Esophagus squamous epithelium (tissue), 5 donors: ENCODE data around the gene PSORS1C1. TPM values are rescaled to one million over a fixed set of nuclear protein-coding genes. Genes with fewer than 3 reads are reported as not detected.

Source experiments
- DNase-seq: peaks from one replicate; lab custom pipeline; 2025; lab: John Stamatoyannopoulos, UW
- H3K27ac ChIP-seq, 4 donors: fragments of 200-600 bp; sonication (generic); one replicate each; pipeline ENCODE4 v1.5.1; 2016 to 2019; ENCODE audit warnings: mild to moderate bottlenecking in 1 of 4
- H3K27me3 ChIP-seq, 4 donors: fragments of 200-600 bp; sonication (generic); 1 replicate in 3 of 4; 2 replicates in 1 of 4; pipeline versions ENCODE4 v1.5.1 to v1.6.0; 2017 to 2021; ENCODE audit warnings: antibody characterized with exemption in 1 of 4
- H3K36me3 ChIP-seq, 3 donors: fragments of 200-600 bp; sonication (generic); one replicate each; pipeline ENCODE4 v1.5.1; 2016 to 2019
- H3K4me1 ChIP-seq, 3 donors: fragments of 200-600 bp; sonication (generic); one replicate each; pipeline ENCODE4 v1.5.1; 2017 to 2019
- H3K4me3 ChIP-seq, 4 donors: fragments of 200-600 bp; sonication (generic); 1 replicate in 3 of 4; 2 replicates in 1 of 4; pipeline ENCODE4 v1.5.1; 2016 to 2019; ENCODE audit warnings: mild to moderate bottlenecking in 2 of 4, moderate library complexity in 1 of 4
- H3K9me3 ChIP-seq, 3 donors: fragments of 200-600 bp; sonication (generic); one replicate each; pipeline ENCODE4 v1.5.1; 2016 to 2019
- CTCF ChIP-seq, 6 experiments: fragments of 450-650 bp in 4 of 6; fragments of 200-600 bp in 2 of 6; sonication (generic) in 2 of 6; IDR thresholded peaks; one replicate each; pipeline ENCODE4 v1.5.1; 2016 to 2019; ENCODE audit warnings: antibody characterized with exemption in 6 of 6, mild to moderate bottlenecking in 4 of 6, moderate library complexity in 4 of 6
- POLR2A ChIP-seq, 4 donors: fragments of 450-650 bp; IDR thresholded peaks; one replicate each; pipeline ENCODE4 v1.6.1; 2017; ENCODE audit warnings: antibody characterized with exemption in 4 of 4, mild to moderate bottlenecking in 4 of 4, moderate library complexity in 3 of 4
- WGBS, 2 donors: methylation state at CpG; one replicate each; pipeline ENCODE4 v1.1.5; 2018; 5-methylcytosine and 5-hydroxymethylcytosine counted together
- intact Hi-C: fragments of 100-400 bp; cut with DNase I; formaldehyde crosslinking; loops from one replicate; pipeline ENCODE4 v1.15.0; 2022
- total RNA-seq, 4 donors: library from RNA; depleted of rRNA; stranded (reverse); fragments of >200 nt; gene quantifications; one replicate each; pipeline ENCODE4 v1.1.0, GENCODE V29; 2016
- donor health status: DM: yes; HTN: yes; CAD: no.

Gene PSORS1C1
- total RNA-seq, 4 donors from 2014 or later, result 0.06 to 2.7 (median 1.2) TPM

- TF ChIP-seq POLR2A (IDR thresholded peaks at IDR 0.05), result no peak
- no peak for TF ChIP-seq CTCF (IDR thresholded peaks at IDR 0.05)
- WGBS, 2 donors, result 68 to 96% methylated on average over 3 of the region's 4 CpGs
- no peaks in the 10 kb centered on the region for H3K9me3 ChIP-seq
- H3K4me1 ChIP-seq, result peaks cover 0 to 12% (median 3%) of the 10 kb centered on the region in 3 donors
- no peak overlapping the region for H3K4me3 ChIP-seq
- H3K27me3 ChIP-seq, result peaks cover 0 to 24% (median 0%) of the 10 kb centered on the region in 4 donors
- no peaks in the 10 kb centered on the region for H3K36me3 ChIP-seq
- H3K27ac ChIP-seq, result no peak overlapping the region
- intact Hi-C loops, result no loop called here
- no peak for DNase-seq
These were observed 7.5 kb upstream of the PSORS1C1 start for GRCh38 chr6:31107052-31107451.

DNA sequence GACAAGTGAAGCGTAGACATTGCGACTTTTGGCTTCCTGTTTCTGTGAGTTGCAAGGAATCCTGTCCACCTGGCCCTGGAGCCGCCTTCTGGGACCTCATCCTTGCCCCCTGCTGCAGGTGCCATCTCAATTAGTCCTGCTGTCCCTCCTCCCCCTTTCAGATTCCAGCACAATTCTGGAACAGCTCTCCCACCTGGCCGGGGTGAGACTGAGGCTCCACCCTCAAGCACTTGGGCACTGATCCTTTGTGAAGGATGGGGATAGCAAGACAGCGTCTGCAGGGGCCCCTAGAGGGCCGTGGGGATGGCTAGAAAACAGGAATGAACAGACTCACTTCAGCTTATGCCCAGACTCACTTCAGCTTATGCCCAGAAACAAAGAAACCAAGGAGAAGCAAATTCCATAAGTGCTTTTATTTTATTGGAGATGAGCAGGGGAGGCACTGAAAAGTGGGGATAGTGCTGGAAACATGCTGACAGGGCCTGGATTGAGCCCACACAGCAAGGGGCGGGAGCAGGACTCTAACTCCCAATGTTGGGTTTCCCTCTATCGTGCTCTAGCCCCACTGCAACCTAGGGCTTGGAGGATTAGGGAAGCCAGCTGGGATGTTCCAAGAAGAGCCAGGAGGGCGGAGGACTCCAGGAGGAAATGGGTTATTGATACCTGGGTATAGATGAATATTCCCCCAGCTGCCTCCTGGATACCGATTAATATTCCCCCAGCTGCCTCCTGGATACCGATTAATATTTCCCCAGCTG is 3.6 kb upstream of the PSORS1C1 start:
- Histone ChIP-seq H3K4me3 (no peak overlapping the region), H3K9me3 (no peaks in the 10 kb centered on the region), H3K27ac (no peak overlapping the region), H3K27me3 (peaks cover 0 to 24% (median 0%) of the 10 kb centered on the region in 4 donors), H3K36me3 (no peaks in the 10 kb centered on the region), H3K4me1 (peaks cover 12 to 27% (median 19%) of the 10 kb centered on the region in 3 donors)
- no peak for TF ChIP-seq POLR2A (IDR thresholded peaks at IDR 0.05)
- TF ChIP-seq CTCF (IDR thresholded peaks at IDR 0.05), result no peak
- DNase-seq, result no peak
- intact Hi-C loops, result no loop called here
- WGBS, 2 donors, result 79 to 89% methylated on average over 9 of the region's 11 CpGs

DNA sequence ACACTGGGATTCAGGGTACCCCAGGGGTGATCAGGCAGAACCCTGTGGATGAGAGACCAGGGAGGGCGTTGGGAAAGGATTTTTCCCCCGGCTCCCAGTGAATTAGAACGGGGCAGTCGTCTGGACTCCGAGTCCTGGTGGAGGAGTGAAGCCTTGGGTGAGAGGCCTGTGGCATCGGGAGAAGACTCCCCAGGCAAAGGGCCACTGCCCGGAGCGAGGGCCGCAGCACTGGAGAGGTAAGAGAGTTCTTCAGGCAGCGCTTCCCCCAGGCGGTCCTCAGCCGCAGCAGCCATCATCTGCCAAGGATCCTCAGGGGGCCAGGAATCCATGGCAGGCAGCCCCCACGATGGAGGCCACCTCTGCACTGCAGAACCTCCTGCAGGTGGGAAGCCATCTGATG is 2.9 kb upstream of the PSORS1C1 start:
- WGBS, 2 donors, result 83 to 89% methylated on average over 7 of the region's 13 CpGs
- Histone ChIP-seq H3K4me3 (no peak overlapping the region), H3K27me3 (peaks cover 0 to 24% (median 0%) of the 10 kb centered on the region in 4 donors), H3K27ac (no peak overlapping the region), H3K36me3 (no peaks in the 10 kb centered on the region), H3K9me3 (no peaks in the 10 kb centered on the region), H3K4me1 (peaks cover 12 to 34% (median 22%) of the 10 kb centered on the region in 3 donors)
- no peak for DNase-seq
- TF ChIP-seq CTCF (IDR thresholded peaks at IDR 0.05), result no peak
- TF ChIP-seq POLR2A (IDR thresholded peaks at IDR 0.05), result no peak
- intact Hi-C loops, result no loop called here

- Histone ChIP-seq H3K4me3 (no peak within 1 kb of the TSS), H3K27me3 (peaks cover 0 to 24% (median 0%) of the 10 kb centered on the region in 4 donors), H3K9me3 (no peaks in the 10 kb centered on the region), H3K27ac (no peak within 1 kb of the TSS), H3K36me3 (no peaks in the 10 kb centered on the region), H3K4me1 (peaks cover 12 to 41% (median 22%) of the 10 kb centered on the region in 3 donors)
- TF ChIP-seq POLR2A (IDR thresholded peaks at IDR 0.05) (no peak), CTCF (IDR thresholded peaks at IDR 0.05) (no peak)
- WGBS, 2 donors, result 94 to 100% methylated on average over 3 of the region's 5 CpGs
- intact Hi-C loops, result no loop called here
- no peak for DNase-seq
These were observed 2.1 kb upstream of the PSORS1C1 start, which contains the start of gene C6orf15 for GRCh38 chr6:31112478-31112877. Gene C6orf15, minus strand, starts transcription at chr6:31112575. Its CDS starts 20 bp downstream, at chr6:31112555.

DNA sequence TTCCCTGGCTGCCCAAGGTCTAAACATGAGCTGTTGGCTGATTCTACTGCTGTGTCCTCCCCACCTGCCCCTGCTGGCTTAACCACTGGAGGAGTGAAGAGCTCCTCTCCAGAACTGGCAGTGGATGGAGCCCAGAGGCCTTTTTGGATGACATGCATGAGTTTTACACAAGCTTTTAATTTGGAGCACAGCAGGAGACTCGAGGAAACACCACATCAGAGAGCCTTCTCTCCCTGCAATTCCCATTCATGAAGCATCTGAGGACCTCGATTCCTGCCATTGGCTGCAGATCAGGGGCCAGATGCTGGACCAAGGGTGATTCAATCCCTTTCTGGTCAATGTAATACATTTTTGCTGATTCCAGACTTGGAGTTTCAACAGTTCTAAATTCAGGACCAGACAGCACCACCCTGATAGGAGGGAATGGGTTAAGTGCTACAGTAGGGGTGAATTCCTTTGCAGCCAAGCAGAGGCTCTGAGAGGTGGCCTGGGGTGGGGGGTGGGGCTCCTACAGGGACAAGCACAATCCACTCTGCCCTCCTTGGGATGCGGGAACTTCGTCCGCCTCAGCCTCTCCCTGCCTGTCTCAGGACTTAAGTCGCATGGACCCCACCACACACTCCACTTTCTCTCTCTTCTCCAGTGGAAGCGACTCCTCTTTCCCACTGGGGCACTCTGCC is 599 bp upstream of the PSORS1C1 start:
- TF ChIP-seq CTCF (IDR thresholded peaks at IDR 0.05) (no peak), POLR2A (IDR thresholded peaks at IDR 0.05) (no peak)
- Histone ChIP-seq H3K4me1 (peaks cover 12 to 52% (median 22%) of the 10 kb centered on the region in 3 donors), H3K4me3 (no peak overlapping the region), H3K9me3 (no peaks in the 10 kb centered on the region), H3K27ac (peak overlapping the region in 3 of 4 donors; percentile 78 to 83 (median 83)), H3K27me3 (peaks cover 0 to 19% (median 0%) of the 10 kb centered on the region in 4 donors), H3K36me3 (no peaks in the 10 kb centered on the region)
- DNase-seq, result no peak
- 53 to 66% methylated on average over 3 to 5 of the region's 7 CpGs for WGBS, 2 donors
- intact Hi-C loops, result no loop called here
